ENCODE measurements around the gene FANCM.

FANCM gene

DNA sequence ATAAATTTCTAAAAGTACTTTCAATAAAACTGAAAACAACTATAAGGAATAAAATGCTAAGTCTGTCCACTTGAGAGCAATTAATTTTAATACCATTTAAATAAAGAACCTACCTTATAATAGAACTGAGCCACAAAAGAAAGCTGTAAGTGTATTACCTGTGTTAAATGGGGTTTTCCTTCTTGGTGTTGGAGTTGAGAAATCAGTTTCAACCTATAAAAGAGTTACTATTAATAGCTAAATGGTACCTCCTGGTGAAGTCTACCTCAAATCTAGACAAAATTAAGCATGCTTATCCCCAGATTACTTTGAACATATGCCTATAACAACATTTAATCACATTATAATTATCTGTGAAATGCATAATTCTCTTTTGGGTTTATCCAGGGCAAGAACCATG, 68.5 kb downstream of the FANCM start:
- no peak overlapping the region for H3K27ac ChIP-seq
- no peak for TF ChIP-seq CTCF (conservative IDR thresholded peaks at IDR 0.05)

DNA sequence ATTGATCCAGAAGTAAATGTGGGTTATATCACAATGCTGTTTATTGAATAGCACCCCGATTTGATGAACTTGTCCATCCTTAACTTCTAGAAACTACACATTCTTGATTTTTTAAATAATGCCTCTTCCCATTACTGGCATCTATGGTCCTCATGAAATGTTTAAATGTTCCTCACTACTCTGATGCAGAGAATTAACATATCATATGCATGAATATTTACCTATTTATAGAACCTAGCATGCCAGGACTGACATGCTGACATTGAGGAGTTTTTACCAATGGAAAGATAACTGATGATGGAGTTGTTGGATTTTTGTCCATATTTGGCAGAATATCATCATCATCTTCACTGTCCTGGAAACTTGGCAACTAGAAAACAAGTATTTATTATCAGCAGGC, 74.4 kb downstream of the FANCM start:
- H3K27ac ChIP-seq: no peak overlapping the region
- TF ChIP-seq CTCF (conservative IDR thresholded peaks at IDR 0.05): no peak

- TF ChIP-seq CTCF (conservative IDR thresholded peaks at IDR 0.05): no peak
- H3K27ac ChIP-seq: no peak overlapping the region
Observed at GRCh38 chr14:45211295-45211694, 75.6 kb downstream of the FANCM start.

GRCh38 chr14:45212231-45212630, 76.5 kb downstream of the FANCM start:
- no peak for TF ChIP-seq CTCF (conservative IDR thresholded peaks at IDR 0.05)
- no peak overlapping the region for H3K27ac ChIP-seq

DNA sequence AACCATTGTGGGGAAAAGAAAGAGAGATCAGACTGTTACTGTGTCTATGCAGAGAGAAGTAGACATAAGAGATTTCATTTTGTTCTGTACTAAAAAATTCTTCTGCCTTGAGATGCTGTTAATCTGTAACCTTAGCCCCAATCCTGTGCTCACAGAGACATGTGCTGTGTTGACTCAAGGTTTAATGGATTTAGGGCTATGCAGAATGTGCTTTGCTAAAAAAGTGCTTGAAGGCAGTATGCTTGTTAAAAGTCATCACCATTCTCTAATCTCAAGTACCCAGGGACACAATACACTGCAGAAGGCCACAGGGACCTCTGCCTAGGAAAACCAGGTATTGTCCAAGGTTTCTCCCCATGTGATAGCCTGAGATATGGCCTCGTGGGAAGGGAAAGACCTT, 78.0 kb downstream of the FANCM start:
- peak overlapping the region; percentile 52 for H3K27ac ChIP-seq

DNA sequence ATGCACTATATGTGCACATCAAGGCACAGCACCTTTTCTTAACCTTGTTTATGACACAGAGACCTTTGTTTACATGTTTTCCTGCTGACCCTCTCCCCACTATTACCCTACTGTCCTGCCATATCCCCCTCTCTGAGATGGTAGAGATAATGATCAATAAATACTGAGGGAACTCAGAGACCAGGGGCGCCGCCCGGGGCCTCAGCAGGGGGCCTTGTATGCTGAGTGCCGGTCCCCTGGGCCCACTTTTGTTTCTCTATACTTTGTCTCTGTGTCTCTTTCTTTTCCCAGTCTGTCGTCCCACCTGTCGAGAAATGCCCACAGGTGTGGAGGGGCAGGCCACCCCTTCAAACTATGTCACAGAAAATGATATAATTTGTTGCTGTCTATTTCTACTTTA, 78.6 kb downstream of the FANCM start:
- H3K27ac ChIP-seq: peak overlapping the region; percentile 52

DNA sequence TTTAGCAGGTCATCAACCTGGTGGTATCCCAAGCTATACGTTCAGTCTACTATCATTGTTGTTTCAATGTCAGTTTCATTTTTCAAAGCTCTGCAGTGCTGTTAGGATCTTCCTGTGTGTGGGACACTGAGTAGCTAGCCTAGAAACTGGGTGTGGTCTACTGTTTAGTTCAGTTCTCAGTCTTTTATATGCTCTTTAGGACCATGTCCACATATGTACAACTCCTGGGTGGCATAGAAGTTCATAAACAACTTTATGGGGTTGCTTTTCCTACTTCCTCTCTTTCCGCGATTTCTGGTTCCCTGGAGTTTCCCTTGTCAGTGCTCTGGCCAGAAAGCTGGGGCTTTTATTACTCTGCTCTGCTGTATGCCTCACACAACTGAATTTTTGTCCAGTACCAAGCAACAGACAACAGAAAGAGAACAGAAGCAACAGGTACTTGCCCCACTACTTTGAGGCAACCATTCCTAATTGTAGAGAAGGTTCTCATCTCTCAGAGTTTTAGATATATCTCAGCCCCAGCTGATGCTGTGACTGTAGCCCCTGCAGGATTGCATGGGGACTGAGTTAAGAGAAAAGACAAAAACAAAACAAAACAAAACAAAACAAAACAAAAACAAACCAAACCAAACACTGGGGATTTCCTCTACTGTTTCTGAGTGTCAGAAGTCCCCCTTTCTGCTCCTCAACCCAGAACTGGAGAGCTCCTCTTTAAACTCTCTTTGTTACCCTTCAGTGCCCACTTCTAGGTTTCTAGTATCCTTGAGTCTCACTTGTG, 86.9 kb downstream of the FANCM start:
- no peak for TF ChIP-seq CTCF (conservative IDR thresholded peaks at IDR 0.05)
- no peak overlapping the region for H3K27ac ChIP-seq

DNA sequence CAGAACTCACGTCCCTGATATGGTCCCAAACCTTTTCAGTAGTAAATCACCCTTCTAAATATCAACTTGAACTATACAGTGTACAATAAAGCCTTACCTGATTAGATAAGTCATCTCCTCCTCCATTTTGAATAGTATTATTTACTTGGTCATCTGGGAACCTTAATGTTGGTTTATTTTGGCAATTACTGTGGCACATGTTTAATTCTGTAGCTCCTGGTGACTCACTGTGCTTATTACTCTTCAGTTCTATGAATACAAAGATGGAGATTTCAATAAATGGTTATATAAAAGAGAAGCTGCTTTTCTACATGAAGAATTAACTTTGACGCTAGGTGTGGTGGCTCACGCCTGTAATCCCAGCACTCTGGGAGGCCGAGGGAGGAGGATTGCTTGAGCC, 91.8 kb downstream of the FANCM start:
- H3K27ac ChIP-seq: no peak overlapping the region
- no peak for TF ChIP-seq CTCF (conservative IDR thresholded peaks at IDR 0.05)

DNA sequence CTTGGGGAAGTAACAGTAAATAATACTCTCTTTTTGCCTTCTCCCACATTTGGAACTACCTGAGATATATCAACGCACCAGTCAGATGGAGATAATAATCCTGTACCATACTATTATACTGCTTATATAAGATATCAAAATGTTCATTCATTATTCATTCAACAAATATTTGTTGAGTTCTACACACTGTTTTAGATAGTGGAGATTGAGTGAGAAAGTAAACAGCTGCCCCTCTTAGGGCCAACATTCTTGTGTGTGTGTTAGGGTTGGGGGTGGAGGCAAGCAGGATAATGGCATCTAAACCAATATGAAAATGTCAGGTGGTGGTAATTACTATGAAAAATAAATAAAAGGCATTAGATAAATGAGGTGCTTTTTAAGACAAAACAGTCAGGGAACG, 103.3 kb downstream of the FANCM start:
- TF ChIP-seq CTCF (conservative IDR thresholded peaks at IDR 0.05): no peak
- H3K27ac ChIP-seq: no peak overlapping the region

All from VCaP (cell line).